ENCODE data around the gene WBP2NL. TPM values are rescaled to one million over a fixed set of nuclear protein-coding genes. Genes with fewer than 3 reads are reported as not detected.

Gene WBP2NL
- total RNA-seq, 1 donor from 2014 or later = 0.61 TPM

- peak; percentile 97 for DNase-seq (ENCODE audit: low spot score)
Observed at GRCh38 chr22:42070517-42071422, 72.2 kb downstream of the WBP2NL start, which contains the start of gene NAGA. TSS of gene NAGA (minus strand) at chr22:42070812. CDS start at chr22:42070297, 515 bp downstream.

DNA sequence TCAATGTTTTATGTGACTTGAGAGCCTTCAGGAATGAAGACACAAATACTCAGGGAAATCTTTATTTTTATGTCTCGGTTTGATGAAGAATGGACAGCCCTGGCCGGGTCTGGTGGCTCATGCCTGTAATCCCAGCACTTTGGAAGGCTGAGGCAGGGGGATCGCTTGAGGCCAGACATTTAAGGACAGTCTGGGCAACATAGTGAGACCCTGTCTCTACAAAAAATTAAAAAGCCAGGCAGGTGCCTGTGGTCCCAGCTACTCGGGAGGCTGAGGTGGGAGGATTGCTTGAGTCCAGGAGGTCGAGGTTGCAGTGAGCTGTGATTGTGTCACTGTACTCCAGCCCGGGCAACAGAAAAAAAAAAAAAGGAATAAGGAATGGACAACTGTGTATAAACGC, 72.9 kb downstream of the WBP2NL start:
- DNase-seq (ENCODE audit: low spot score) = peak; percentile 35

GRCh38 chr22:42072606-42073330, 74.2 kb downstream of the WBP2NL start:
- peak; percentile 65 for DNase-seq (ENCODE audit: low spot score)

- peak; percentile 85 for DNase-seq (ENCODE audit: low spot score)
Observed at GRCh38 chr22:42073621-42074041, 75.0 kb downstream of the WBP2NL start.

- peak; percentile 90 for DNase-seq (ENCODE audit: low spot score)
Observed at GRCh38 chr22:42074132-42074811, 75.7 kb downstream of the WBP2NL start, which contains the start of gene PHETA2. TSS of gene PHETA2 (plus strand) at chr22:42074248. CDS start at chr22:42077294, 3,046 bp downstream.

DNA sequence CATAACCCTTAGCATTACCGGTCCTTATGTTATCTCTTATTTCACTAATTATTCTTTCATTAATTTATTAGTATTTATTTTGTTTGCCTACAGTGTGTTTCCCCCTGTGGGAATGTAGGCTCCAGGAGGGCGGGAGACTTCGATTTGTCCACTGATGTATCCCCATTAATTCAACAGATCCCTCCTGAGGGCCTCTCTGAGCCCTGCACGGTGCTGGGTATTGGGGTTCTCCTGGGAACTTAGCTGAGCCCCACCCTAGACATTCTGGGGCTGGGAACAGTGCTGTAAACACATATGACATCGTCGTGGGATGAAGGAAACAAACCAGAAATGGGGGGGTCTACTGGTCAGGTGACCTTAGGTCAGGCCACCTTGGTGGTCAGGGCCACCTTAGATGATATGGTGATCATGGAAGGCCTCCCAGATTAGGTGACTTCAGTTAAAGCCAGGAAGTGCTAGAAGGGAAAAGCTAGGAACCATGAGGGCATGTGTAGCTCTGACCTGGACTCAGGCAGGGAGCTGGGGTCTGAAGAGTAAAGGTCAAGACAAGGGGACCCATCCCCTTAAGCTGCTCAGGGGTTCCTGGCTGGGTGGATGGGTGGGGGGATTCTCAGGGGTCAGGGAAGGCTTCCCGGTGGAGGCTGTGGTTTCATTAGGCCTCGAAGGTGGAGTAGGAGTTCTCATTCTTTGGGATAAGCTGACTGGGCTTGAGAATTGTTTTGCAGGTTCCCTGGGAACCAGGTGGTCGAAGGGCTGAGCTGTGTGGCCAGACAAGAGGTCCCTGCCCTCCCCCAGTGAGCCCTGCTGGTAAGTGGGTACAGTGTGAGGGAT, 76.5 kb downstream of the WBP2NL start:
- DNase-seq (ENCODE audit: low spot score) = peak; percentile 53

GRCh38 chr22:42076764-42077485, 78.3 kb downstream of the WBP2NL start:
- DNase-seq (ENCODE audit: low spot score) = peak; percentile 53

DNA sequence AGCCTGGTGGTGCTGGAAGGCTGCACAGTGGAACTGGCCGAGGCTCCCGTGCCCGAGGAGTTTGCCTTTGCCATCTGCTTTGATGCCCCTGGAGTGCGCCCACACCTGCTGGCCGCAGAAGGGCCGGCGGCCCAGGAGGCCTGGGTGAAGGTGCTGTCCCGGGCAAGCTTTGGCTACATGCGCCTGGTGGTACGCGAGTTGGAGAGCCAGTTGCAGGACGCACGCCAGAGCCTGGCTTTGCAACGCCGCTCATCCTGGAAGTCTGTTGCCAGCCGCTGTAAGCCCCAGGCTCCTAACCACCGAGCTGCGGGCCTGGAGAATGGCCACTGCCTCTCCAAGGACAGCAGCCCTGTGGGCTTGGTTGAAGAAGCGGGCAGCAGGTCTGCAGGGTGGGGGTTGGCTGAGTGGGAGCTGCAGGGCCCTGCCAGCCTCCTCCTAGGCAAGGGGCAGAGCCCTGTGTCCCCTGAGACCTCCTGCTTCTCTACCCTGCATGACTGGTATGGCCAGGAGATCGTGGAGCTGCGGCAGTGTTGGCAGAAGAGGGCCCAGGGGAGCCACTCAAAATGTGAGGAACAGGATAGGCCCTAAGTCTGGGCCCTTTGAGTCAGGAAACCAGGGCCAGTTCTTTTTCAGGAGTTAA, 79.0 kb downstream of the WBP2NL start:
- DNase-seq (ENCODE audit: low spot score) = peak; percentile 86

Other genes starting within 250 kb of the WBP2NL start
- gene CCDC134, start 198.1 kb upstream of the WBP2NL start, total RNA-seq = 4.1 TPM
- gene SREBF2, start 165.7 kb upstream of the WBP2NL start, total RNA-seq = 35.9 TPM
- gene SHISA8, start 83.7 kb upstream of the WBP2NL start, total RNA-seq = not detected
- gene TNFRSF13C, start 72.0 kb upstream of the WBP2NL start, total RNA-seq = 0.19 TPM
- gene CENPM, start 51.6 kb upstream of the WBP2NL start, total RNA-seq = not detected
- 0.55 TPM for gene SEPTIN3, start 29.3 kb upstream of the WBP2NL start, total RNA-seq
- gene NAGA, start 72.0 kb downstream of the WBP2NL start, total RNA-seq = 25.8 TPM
- gene PHETA2, start 75.5 kb downstream of the WBP2NL start, total RNA-seq = 11.0 TPM
- 69.3 TPM for gene SMDT1, start 80.9 kb downstream of the WBP2NL start, total RNA-seq
- 55.8 TPM for gene NDUFA6, start 92.0 kb downstream of the WBP2NL start, total RNA-seq
- 0.26 TPM for gene CYP2D6, start 132.0 kb downstream of the WBP2NL start, total RNA-seq

Data from mesenteric fat pad (tissue), 1 donor.